Stimulated activated CD4-positive, alpha-beta T cell treated with anti-CD3 and anti-CD28 coated beads, Interleukin-4, amount 100 ng/mL, for 4 hours (primary cell): Measurements from ENCODE around the gene SPINDOC.
"Not testable (repeated sequence)": the region's sequence is repeated elsewhere in the genome, so short reads cannot be mapped to it uniquely, and the experiment has no call there.

Experiments
- DNase-seq, 2 experiments: peaks; one replicate each; pipeline ENCODE4 v3.0.0-alpha.2; 2020

Gene SPINDOC

DNA sequence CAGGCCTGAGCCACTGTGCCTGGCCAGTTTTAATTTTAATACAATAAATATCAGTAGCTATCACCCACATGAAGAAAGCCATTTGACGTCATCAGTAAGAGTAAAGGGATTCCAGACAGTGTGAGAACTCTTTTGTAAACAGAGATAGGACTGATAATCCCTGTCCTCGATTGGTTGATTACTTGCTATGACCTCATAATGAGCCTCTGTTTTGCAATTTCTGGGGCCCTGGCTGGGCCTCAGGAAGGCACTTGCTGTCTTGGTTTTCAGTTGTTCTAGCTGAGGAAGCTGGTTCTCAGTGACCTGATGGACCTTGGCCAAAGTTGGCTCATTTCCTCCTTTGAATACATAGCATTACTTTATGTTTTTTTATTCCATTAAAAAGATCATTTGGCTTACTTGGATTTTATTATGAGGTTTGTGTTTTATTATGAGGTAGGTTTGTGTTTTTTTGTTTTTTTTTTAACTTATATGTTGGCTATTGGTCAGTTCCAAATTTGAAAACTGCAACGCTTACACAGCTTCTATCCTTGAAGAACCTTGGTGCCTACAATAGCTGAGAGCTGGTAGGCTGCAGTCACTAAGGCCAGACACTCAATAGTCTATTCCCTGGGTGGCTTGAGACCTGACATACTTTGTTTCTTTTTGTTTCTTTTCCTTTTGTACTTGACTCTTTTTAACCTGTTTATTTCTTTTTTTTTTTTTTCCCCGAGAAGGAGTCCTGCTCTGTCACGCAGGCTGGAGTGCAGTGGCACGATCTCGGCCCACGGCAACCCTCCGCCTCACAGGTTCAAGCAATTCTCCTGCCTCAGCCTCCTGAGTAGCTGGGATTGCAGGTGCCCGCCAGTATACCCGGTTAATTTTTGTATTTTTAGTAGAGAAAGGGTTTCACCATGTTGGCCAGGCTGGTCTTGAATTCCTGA, 45.6 kb downstream of the SPINDOC start:
- DNase-seq: no peak

DNA sequence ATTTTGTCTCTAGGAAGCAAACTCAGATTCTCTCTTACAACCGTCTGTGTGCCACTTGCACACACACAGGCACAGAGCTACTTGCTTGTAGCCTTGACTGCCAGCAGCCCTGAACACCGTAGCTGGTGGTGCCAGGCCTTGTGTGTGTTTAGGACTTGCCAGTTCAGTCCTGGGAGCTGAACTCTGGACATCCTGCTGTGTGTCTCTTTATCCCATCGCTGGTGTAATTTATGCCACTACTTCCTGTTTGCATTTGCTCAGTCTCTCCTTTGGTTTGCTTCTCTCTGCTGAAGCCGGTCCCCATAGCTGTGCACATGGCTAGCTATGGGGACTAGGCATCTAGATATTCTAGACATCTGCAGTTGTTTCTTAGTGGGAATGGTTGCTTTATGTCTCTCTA, 49.7 kb downstream of the SPINDOC start:
- DNase-seq: no peak

DNA sequence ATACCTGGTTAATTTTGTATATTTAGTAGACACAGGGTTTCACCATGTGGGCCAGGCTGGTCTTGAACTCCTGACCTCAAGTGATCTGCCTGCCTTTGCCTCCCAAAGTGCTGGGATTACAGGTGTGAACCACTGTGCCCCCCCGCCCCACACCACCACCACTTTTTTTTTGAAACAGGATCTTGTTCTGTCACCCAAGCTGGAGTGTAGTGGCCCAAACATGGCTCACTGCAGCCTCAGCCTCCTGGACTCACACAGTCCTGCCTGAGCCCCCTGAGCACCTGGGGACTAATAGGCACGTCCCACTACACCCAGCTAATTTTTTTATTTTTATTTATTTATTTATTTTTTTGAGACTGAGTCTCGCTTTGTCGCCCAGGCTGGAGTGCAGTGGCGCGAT, 50.4 kb downstream of the SPINDOC start:
- DNase-seq: not testable (repeated sequence)

DNA sequence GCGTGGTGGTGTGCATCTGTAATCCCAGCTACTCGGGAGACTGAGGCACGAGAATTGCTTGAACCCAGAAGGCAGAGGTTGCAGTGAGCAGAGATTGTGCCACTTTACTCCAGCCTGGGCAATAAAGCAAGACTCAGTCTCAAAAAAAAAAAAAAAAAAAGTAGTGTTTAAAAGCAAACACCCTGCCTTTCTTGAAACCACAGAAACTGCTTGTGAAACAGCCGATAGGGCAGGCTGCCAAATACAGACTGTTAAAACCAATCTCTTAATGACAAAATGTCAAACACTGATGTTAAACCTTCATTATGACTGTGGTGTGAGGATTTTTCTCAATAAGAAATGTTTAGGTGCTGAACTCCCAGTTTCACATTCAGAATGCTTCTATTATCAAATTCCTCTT, 53.0 kb downstream of the SPINDOC start:
- DNase-seq: peak; percentile 56

DNA sequence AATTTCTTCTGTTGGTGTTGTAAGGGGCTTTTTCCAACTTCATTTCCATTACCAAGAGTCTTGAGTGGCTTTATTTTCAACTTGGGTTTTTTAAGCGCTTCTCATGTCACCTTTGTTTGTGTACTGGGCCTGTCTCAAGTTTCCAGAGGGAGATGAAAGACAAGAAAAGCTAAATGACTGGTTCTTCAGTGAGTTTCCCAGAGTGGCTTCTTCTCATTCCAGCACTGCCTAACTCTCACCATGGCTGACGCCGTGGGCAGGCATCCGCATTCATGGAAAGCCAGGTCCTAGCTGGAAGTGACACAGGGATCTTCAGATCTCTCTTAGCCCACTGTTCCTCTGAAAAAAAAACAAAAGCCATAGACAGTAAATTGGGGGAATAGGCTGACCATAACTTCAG, 54.3 kb downstream of the SPINDOC start:
- no peak for DNase-seq

DNA sequence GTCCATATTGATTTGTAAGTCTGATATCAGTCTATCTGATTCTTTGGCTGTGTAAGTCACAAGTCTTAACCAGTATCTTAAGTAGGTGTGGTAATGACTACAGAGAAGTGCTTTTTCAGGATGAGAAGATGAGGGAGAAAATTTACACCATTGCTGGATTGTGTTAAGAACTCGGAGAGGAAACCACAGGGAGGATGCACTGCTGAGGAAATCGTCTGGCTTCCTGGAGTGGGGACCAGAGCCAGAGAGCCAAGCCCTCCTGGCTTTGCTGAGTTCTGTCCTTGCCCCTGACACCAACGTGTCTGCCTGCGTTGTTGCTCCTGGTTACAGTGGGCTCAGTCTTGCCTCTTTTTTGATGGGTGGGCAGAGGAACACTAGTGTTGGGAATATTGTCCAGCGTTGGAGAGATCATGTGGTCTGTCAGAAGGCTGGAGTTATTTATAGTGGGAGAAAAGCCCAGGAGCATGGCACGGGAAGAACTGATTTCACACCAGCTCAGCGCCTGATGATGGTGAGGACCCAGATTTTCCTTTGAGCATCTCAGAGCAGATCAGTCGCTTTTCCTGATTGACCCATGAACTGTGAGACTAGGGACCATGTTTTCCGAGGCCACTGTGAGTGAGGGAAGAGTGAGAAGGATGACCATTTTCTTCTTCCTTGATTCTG, 55.3 kb downstream of the SPINDOC start:
- no peak for DNase-seq

DNA sequence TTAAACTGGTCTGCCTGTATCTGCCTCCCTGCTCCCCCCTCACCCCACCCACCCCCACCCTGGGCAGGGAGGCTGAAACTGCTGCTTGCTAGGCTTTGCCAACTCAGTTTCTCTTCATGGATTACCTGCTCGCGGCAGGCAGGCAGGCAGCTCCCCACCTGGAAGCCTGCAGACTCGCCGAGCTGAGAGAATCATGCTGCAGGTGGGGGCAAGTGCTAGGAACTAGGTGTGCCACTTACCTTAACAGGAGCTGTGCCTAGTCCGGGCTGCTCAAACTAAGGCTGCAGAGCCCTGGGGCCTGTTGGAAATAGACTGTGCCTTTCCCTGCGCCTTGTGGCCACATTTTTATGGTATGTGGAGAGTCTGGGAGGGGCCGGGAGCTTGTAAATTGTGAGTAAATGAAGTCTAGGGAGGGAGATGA, 55.9 kb downstream of the SPINDOC start:
- DNase-seq: no peak

DNA sequence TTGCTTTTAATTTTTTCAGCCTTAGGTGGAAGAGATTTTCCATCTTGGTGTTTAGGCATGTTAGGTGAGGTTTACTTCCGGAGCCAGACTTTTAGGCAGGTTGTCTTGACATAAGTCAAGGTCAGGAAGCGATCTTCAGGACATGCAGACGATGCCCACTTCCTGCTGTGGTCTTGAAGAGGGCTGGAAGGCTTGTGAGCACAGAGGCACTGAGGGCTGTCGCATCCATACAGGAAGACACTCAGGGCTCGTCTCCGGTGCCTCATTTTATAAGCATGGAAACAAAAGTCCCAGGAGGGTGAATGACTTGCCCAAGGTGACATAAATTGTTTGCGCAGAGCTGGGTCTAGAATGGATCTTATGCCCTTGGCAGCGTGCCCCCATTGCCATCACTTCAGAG, 56.4 kb downstream of the SPINDOC start:
- peak in 1 of 2 experiments; percentile 9 for DNase-seq

DNA sequence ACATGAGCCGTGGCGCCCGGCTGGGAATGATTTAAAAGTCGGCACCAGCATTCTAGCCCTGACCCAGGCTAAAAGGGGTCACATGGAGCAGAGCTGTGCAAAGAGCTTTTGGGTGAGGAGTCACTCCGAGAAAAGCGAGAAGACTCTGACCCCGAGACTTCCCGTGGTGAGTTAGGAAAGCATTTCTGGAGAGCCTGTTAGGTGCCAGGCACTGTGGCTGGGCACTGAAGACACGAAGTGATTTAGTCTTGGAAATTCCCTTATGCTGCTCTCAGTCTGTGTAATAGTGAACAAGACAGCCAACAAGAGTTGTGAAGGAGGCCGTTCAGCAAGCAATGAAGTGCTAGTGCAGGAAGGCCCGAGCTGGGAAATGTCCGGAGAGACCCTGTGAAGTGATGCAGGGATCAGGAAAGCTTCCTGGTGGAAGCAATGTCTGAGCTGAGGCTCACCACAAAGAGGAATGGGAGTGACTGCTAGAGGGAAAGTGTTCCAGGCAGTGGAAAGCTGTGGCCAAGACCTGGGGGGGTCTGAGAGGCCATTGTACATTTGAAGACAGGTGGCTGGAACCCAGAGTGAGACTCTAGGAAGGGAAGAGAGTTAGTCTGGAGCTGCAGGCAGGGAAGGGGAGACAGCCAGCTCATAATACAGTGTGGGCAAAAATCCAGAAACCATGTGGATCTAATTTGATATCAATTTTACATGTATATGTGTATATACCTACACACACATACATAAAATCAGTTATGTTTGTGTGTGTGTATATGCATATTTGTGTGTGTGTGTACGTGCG, 57.3 kb downstream of the SPINDOC start:
- DNase-seq: no peak

DNA sequence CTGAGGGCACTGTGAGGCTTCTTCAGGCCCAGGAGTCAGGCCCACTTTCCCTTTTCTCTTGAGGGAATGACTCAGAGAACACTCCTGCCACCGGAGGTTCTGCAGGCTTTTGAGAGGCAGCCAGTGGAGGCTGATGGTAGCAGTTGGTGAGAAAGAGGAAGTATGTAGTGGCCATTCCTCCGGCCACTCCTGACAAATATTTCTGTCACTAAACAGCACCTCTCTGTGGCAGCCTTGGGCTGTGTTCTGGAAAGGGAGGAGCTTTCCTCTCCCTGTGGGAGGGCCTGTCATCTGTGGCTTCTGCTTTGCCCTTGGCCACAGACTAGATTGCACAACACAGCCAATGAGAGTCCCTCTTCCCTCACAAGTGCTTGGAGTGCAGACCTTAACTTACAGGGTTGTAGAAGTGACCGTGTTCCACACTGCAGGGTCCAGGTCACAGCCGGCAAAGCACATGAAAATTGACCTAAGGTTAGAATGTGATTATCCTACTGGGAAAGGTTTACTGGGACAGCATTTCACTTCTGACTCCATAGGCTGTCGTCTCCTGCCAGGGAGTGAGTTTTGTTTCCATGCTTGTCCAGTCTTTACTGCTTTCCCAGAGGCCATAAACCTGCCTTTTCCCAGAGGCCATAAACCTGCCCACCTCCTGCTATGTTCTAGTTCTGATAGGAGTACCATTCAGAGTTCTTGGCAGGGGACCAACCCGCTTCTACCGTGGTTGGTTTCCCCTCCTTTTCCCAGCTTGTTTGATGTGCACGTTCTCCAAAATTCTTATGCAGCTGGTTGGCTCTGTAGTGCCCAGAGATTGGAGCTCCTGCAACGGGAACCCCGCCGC, 58.9 kb downstream of the SPINDOC start:
- DNase-seq: peak in 1 of 2 experiments; percentile 11

DNA sequence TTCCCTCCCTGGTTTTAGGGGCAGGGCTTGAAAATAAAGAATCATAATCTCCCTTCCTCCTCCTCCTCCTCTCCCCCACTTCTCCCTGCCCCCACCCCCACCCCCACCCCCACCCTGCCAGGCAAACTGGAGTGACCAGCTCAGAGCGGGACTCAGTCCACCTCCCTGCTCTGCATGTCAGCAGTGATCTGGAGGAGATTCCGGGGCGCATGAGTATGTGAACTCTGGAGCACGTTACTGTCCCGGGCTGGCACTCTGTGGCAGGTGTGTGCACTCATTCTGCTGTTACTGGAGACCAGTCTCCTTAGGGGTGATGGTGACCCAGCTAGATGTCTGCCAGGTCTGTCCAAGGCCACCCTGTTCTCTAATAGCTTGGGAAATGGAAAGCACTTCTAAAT, 59.5 kb downstream of the SPINDOC start:
- DNase-seq: no peak

DNA sequence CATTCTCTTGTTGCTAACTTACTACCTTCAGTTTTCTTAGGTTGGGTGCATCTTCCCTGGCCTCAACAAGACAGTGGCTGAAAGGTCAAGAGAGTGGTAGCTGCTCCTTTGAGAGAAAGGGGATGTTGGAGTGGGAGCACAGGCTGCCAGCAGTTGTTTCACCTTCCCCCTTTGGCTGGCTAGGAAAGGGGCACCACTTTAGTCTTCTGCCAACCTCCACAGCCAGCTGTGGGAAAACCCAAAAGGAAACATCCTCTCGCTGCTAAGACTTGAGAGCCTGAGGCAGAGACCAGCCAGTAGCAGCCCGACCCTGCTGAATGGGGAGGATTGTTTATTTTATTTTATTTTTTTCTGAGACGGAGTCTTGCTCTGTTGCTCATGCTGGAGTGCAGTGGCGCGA, 60.1 kb downstream of the SPINDOC start:
- DNase-seq: no peak

DNA sequence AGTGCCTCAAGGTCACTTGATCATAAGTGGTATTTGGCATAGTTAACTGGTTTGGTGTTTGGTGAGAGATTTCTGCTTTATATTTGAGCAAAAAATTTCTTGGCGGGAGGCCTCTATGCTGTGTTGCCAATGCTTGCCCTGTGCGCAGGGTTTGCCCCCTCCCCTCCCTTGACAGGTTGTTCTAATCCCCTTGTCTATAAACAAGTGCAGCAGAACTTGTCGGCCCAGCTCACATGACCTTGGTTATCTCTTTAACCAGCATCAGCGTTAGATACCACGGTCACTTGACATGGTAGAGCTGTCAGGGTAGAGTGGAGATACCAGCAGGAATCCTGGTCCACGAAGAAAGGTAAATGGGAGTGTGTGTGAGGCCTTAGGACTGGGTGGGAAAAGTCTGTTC, 61.3 kb downstream of the SPINDOC start:
- no peak for DNase-seq

DNA sequence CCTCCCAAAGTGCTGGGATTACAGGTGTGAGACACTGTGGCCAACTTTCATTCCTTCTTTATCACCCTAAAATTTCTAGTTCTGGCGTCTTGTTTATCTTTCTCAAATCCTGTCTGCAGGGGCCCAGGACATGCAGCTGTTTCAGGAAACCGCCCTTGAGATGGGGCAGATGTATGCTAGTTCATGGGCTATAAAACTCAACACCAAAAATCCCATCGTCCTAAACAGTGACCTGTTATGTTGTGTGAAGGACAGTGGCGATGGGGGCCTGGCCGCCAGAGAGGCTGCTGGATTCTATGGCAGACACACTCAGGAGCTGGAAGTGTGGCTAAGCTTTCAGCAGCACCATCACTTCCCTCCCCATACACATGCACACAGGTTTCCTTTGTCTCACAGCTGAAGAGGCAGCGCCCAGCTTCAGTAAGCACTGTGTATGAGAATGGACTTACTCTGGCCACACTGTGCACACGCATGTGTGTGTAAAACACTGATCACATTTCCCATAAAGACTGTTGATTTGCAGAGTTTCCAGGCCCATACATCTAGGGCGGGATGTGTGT, 62.3 kb downstream of the SPINDOC start:
- no peak for DNase-seq

DNA sequence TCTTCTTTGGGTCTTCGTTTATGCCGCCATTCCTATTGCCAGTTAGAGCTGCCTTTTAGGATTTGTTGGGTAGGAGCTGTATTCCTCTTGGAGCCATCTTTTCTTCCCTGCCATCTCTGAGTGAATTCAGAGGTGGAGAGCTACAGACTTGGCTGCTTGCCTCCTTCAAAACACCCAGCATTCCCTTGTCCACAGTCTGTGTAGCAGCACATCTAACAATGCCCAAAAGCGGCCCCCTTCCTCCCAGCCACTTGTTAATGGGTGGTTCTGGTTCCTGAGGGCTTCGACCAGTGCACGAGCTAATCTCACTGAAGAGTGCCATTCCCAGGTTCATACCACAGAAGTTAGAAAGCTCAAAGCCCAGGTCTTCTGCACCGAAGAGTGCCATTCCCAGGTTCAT, 63.4 kb downstream of the SPINDOC start:
- DNase-seq: no peak
